Skeletal muscle satellite cell (primary cell): Measurements from ENCODE around the gene MCHR1.
A peak's percentile ranks its signal among the peaks of the same experiment; 100 is the strongest.
"Not testable (repeated sequence)": the region's sequence is repeated elsewhere in the genome, so short reads cannot be mapped to it uniquely, and the experiment has no call there.

ENCODE experiments used
- H3K27me3 ChIP-seq: 2 replicates; pipeline ENCODE4 v1.7.0; 2013; ENCODE audit warnings: low read length; ENCODE audit not compliant: control insufficient read depth, insufficient read depth
- H3K36me3 ChIP-seq: 2 replicates; pipeline ENCODE4 v1.7.0; 2013; ENCODE audit warnings: mild to moderate bottlenecking, control low read depth, low read length; ENCODE audit not compliant: insufficient read depth
- H3K4me1 ChIP-seq: 2 replicates; pipeline ENCODE4 v1.7.0; 2013; ENCODE audit warnings: low read length; ENCODE audit not compliant: control insufficient read depth, insufficient read depth
- H3K4me2 ChIP-seq: 2 replicates; pipeline ENCODE4 v1.7.0; 2013; ENCODE audit warnings: mild to moderate bottlenecking, low read length
- H3K4me3 ChIP-seq: 2 replicates; pipeline ENCODE4 v1.7.0; 2013; ENCODE audit warnings: low read length
- H3K9ac ChIP-seq: 2 replicates; pipeline ENCODE4 v1.7.0; 2013; ENCODE audit warnings: mild to moderate bottlenecking, low read depth, low read length, moderate library complexity
- H3K9me3 ChIP-seq: replicated peaks from 2 replicates; pipeline ENCODE4 v1.7.0; 2013; ENCODE audit warnings: mild to moderate bottlenecking, control low read depth, low read length

MCHR1 gene

DNA sequence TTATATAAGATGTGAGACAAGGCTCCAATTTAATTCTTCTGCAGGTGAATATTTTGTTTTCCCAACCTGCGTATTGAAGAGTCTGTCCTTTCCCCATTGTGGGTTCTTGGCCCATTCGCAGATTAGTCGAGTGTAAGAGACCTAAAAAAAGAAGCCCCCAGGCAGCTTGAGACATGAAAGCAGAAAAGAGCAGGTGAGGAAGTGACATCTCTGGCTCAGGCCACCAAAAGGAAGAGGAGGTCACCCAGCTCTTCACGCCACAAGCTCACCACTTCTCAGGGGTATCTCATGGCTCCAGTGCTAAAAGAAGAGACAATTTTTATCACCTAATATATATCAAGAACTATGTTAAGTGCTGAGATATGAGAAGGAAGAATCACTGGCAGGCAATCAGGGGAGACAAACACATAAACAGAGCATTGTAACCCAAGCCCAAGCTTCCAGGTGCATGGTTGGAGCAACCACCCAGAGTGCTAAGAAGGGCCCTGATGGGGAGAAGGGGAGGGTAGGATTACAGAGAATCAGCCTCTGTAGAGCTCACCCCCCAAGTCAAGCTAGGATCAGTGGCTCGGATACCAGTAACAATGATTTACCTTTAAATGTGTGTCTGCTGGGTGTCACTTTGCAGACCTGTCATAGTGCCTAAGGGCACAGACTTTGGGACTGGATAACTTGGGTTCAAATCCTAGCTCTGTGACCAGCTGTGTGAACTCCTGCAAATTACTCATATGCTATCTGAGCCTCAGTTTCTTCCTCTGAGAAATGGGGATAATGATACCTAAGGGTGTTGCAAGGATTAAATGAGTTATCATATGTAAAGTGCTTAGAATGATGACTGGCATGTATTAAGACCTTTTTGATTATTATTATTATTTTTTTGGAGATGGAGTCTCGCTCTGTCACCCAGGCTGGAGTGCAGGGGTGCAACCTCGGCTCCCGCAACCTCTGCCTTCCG is 39.2 kb downstream of the MCHR1 start:
- H3K4me1 ChIP-seq: peaks cover 18% of the 10 kb centered on the region
- no peaks in the 10 kb centered on the region for H3K9me3 ChIP-seq
- no peak overlapping the region for H3K4me2 ChIP-seq
- peaks cover 17% of the 10 kb centered on the region for H3K27me3 ChIP-seq
- H3K36me3 ChIP-seq: no peaks in the 10 kb centered on the region
- H3K4me3 ChIP-seq: no peak overlapping the region
- no peak overlapping the region for H3K9ac ChIP-seq

DNA sequence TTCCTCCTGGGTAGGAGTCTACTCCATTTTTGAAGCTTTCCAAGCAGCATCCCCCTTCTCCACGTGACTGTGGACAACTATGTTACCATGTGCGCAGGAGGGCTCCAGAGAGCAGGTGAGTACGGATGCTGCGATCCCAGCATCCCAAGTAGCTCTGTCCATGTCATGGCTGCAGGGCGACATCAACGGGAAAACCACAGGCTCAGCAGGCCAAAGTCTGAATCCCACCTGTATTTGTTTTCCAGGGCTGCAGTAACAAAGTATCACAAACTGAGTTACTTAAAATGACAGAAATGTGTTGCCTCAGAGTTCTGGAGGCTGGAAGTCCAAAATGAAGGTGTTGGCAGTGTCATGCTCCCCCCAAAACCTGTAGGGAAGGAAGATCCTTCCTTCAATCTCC is 40.3 kb downstream of the MCHR1 start:
- H3K27me3 ChIP-seq: peaks cover 15% of the 10 kb centered on the region
- H3K9ac ChIP-seq: no peak overlapping the region
- no peaks in the 10 kb centered on the region for H3K9me3 ChIP-seq
- no peaks in the 10 kb centered on the region for H3K36me3 ChIP-seq
- no peak overlapping the region for H3K4me2 ChIP-seq
- no peak overlapping the region for H3K4me3 ChIP-seq
- peaks cover 13% of the 10 kb centered on the region for H3K4me1 ChIP-seq

DNA sequence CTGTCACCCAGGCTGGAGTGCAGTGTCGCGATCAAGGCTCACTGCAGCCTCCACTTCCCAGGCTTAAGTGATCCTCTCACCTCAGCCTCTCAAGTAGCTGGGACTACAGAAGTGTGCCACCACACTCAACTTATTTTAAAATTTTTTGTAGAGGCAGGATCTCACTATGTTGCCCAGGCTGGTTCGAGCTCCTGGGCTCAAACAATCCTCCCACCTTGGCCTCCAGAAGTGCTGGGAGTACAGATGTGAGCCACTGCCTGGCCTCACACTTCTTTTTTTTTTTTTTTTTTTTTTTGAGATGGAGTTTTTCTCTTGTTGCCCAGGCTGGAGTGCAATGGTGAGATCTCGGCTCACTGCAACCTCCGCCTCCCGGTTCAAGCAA is 40.9 kb downstream of the MCHR1 start:
- not testable (repeated sequence) for H3K4me3 ChIP-seq, H3K9ac ChIP-seq, H3K36me3 ChIP-seq, H3K4me2 ChIP-seq, H3K9me3 ChIP-seq
- Histone ChIP-seq H3K27me3 (peaks cover 12% of the 10 kb centered on the region), H3K4me1 (peaks cover 10% of the 10 kb centered on the region)

- H3K4me2 ChIP-seq: peak overlapping the region; percentile 3
- no peak overlapping the region for H3K4me3 ChIP-seq
- H3K9ac ChIP-seq: no peak overlapping the region
- H3K27me3 ChIP-seq: peaks cover 12% of the 10 kb centered on the region
- H3K36me3 ChIP-seq: no peaks in the 10 kb centered on the region
- no peaks in the 10 kb centered on the region for H3K9me3 ChIP-seq
- H3K4me1 ChIP-seq: peaks cover 10% of the 10 kb centered on the region
Observed at GRCh38 chr22:40720538-40721256, 41.4 kb downstream of the MCHR1 start.

DNA sequence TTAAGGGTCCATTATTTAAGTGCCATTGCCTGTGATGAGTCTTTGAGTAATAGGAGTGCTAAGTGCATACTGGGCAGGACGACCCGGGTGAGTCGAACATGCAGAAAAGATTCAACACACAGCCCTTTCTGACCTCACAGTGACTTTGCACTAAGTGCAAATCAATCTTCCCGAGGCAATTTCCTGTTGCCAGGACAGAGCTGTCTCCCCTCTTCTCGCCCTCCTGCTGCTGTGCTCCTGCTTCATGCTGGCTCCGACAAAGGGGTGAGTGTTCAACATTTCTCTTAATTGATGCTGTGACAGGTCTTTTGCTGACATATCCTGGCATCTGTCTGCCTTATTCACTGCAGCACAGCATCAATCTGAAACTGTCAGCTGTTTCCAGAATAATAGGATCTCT is 42.0 kb downstream of the MCHR1 start:
- no peaks in the 10 kb centered on the region for H3K36me3 ChIP-seq
- peak overlapping the region; percentile 3 for H3K4me2 ChIP-seq
- H3K27me3 ChIP-seq: peaks cover 12% of the 10 kb centered on the region
- H3K9ac ChIP-seq: no peak overlapping the region
- H3K4me1 ChIP-seq: peaks cover 10% of the 10 kb centered on the region
- no peaks in the 10 kb centered on the region for H3K9me3 ChIP-seq
- H3K4me3 ChIP-seq: no peak overlapping the region

DNA sequence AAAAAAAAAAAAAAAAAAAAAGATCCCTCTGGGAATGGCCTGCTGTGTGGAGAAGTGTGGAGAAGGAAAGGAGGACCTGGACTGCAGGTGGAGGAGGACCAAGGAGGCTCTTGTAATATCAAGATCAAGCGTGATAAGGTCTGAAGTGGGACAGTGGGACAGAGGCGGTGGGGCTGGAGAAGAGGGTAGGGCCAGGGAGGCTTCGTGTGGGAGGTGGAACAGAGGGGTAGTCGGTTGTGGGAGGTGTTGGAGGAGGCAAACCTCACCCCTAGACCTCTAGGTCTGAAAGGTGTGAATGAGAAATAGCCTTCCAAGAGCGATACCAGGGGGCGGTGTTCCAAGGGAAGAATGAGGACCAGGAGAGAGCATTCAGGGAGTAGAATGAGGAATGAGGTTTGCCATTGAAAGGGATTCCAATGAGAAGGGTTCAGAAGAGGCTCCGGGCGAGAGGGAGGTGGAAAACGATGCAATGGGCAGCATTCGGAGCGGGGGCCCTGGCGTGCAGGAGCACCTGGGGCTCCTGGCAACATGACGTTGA is 44.2 kb downstream of the MCHR1 start:
- peaks cover 9% of the 10 kb centered on the region for H3K27me3 ChIP-seq
- H3K4me3 ChIP-seq: no peak overlapping the region
- no peak overlapping the region for H3K9ac ChIP-seq
- H3K36me3 ChIP-seq: no peaks in the 10 kb centered on the region
- H3K4me1 ChIP-seq: peaks cover 10% of the 10 kb centered on the region
- no peaks in the 10 kb centered on the region for H3K9me3 ChIP-seq
- no peak overlapping the region for H3K4me2 ChIP-seq

DNA sequence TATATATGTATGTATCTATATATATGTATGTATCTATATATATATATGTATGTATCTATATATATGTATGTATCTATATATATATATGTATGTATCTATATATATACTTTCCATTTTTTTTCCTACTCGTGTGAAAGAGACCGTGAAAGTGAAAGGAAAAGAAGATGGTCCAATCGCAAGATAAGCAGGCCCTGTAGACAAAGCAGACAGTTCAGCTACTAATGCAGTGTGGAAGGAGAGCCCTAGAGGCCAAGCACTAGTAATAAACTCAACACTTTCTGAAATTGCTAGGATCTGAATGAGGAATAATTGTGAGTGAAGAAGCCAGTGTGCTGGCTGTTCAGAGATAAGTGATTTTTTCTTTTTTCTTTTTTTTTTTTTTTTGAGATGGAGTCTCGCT is 47.2 kb downstream of the MCHR1 start:
- Histone ChIP-seq H3K4me3 (no peak overlapping the region), H3K4me1 (peaks cover under 1% of the 10 kb centered on the region), H3K27me3 (no peaks in the 10 kb centered on the region), H3K9ac (no peak overlapping the region), H3K4me2 (no peak overlapping the region), H3K36me3 (no peaks in the 10 kb centered on the region), H3K9me3 (no peaks in the 10 kb centered on the region)

GRCh38 chr22:40727070-40727963 is 48.0 kb downstream of the MCHR1 start:
- no peak overlapping the region for H3K9ac ChIP-seq
- no peaks in the 10 kb centered on the region for H3K36me3 ChIP-seq
- no peaks in the 10 kb centered on the region for H3K27me3 ChIP-seq
- H3K9me3 ChIP-seq: no peaks in the 10 kb centered on the region
- no peaks in the 10 kb centered on the region for H3K4me1 ChIP-seq
- no peak overlapping the region for H3K4me3 ChIP-seq
- H3K4me2 ChIP-seq: no peak overlapping the region

DNA sequence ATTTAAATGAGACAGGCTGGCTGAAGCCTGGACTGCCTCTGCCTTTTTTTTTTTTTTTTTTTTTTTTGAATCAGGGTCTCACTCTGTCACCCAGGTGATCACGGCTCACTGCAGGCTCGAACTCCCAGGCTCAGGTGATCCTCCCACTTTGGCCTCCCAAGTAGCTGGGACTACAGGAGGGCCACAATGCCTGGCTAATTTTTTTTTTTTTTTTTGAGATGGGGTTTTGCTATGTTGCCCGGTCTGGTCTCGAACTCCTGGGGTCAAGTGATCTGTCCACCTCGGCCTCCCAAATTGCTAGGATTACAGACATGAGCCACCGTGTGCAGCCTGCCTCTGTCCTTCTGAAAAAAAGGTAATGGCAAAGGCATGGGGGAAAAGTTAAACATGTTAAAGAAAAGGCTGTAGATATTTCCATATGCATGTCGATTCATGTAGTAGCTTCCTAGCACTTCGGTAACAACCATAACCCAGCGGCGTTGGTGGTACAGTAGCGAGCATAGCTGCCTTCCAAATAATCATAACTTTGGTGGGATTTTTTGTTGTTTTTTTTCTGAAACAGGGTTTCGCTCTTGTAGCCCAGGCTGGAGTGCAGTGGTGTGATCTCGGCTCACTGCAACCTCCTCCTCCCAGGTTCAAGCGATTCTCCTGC is 48.8 kb downstream of the MCHR1 start:
- Histone ChIP-seq H3K4me3 (no peak overlapping the region), H3K4me2 (no peak overlapping the region), H3K9me3 (no peaks in the 10 kb centered on the region), H3K9ac (no peak overlapping the region), H3K36me3 (no peaks in the 10 kb centered on the region), H3K4me1 (no peaks in the 10 kb centered on the region), H3K27me3 (no peaks in the 10 kb centered on the region)

- Histone ChIP-seq H3K4me1 (no peaks in the 10 kb centered on the region), H3K9me3 (no peaks in the 10 kb centered on the region), H3K4me3 (no peak overlapping the region), H3K4me2 (no peak overlapping the region), H3K27me3 (no peaks in the 10 kb centered on the region), H3K36me3 (no peaks in the 10 kb centered on the region), H3K9ac (no peak overlapping the region)
Observed at GRCh38 chr22:40728731-40729189, 49.5 kb downstream of the MCHR1 start.
